RWPE1 (cell line): Measurements from ENCODE around the gene GPER1.

ENCODE experiments used
- CTCF ChIA-PET: fragments of 350-600 bp; sonication (Branson Sonifier 250); formaldehyde crosslinking; extraction: SDS; loops from one replicate; lab custom pipeline; 2021; lab: Yijun Ruan, JAX
- POLR2A ChIA-PET: fragments of 400-600 bp; formaldehyde crosslinking; extraction: SDS; loops from one replicate; lab custom pipeline; 2020; ENCODE audit warnings: antibody characterized with exemption; ENCODE audit not compliant: low non-redundant PET; lab: Yijun Ruan, JAX
- DNase-seq: peaks from one replicate; pipeline ENCODE4 v3.0.0; 2012; ENCODE audit warnings: low spot score
- H3K27ac ChIP-seq: fragments of 450-650 bp; 2 replicates; pipeline ENCODE4 v1.5.1; 2017
- CTCF ChIP-seq: fragments of 450-650 bp; conservative IDR thresholded peaks from 2 replicates; pipeline ENCODE4 v1.5.1; 2017; ENCODE audit warnings: low read depth, mild to moderate bottlenecking

Gene GPER1

GRCh38 chr7:1100834-1101562 lies 13.1 kb downstream of the GPER1 start:
- CTCF ChIA-PET, result interaction anchor here (0.8 to 1.4 kb wide), 2 partner anchors 56 to 108 kb away, joined by 3 to 4 read pairs; partner anchors contain the start of gene GPR146
- DNase-seq, result no peak
- H3K27ac ChIP-seq, result no peak overlapping the region; the same call in 1 of the 2 replicates

GRCh38 chr7:1101563-1102431 lies 13.9 kb downstream of the GPER1 start:
- ChIA-PET CTCF (interaction anchor here (1.2 to 1.4 kb wide), 2 partner anchors 36 to 109 kb away, joined by 4 to 5 read pairs; no protein-coding TSS in a partner anchor), POLR2A (no interaction called here)
- DNase-seq, result no peak
- no peak overlapping the region for H3K27ac ChIP-seq
- no peak for TF ChIP-seq CTCF

More at GRCh38 chr7:1100834-1101562, 13.1 kb downstream of the GPER1 start:
- no peak for TF ChIP-seq CTCF
- POLR2A ChIA-PET, result no interaction called here

GRCh38 chr7:1103009-1103788 lies 15.3 kb downstream of the GPER1 start:
- no peak for TF ChIP-seq CTCF
- DNase-seq, result no peak
- H3K27ac ChIP-seq, result no peak overlapping the region
- ChIA-PET POLR2A (no interaction called here), CTCF (interaction anchor here (1.2 kb wide), 1 partner anchor 38 kb away, joined by 5 read pairs; no protein-coding TSS in a partner anchor)

- ChIA-PET POLR2A (no interaction called here), CTCF (interaction anchor here (0.5 to 0.6 kb wide), 2 partner anchors 11 to 66 kb away, joined by 3 to 5 read pairs; no protein-coding TSS in a partner anchor)
- H3K27ac ChIP-seq, result no peak overlapping the region
- no peak for TF ChIP-seq CTCF
- DNase-seq, result no peak
Measured at GRCh38 chr7:1103789-1104515, 16.0 kb downstream of the GPER1 start.

GRCh38 chr7:1104516-1105179 lies 16.7 kb downstream of the GPER1 start:
- ChIA-PET POLR2A (no interaction called here), CTCF (interaction anchor here (0.5 to 1.0 kb wide), 3 partner anchors 11 to 111 kb away, joined by 3 to 5 read pairs (median 3); no protein-coding TSS in a partner anchor)
- no peak for DNase-seq
- no peak overlapping the region for H3K27ac ChIP-seq
- no peak for TF ChIP-seq CTCF
